K562 (cell line): ENCODE results near the gene LRRC74B. TPM values are rescaled to one million over a fixed set of nuclear protein-coding genes. Genes with fewer than 3 reads are reported as not detected.

Experiments used
- ADNP ChIP-seq: fragments of 200-800 bp; sonication (Bioruptor generic); IDR thresholded peaks from 2 replicates; pipeline ENCODE4 v1.6.1; 2016; ENCODE audit warnings: missing genetic modification characterization, missing compliant biosample characterization
- EP400 ChIP-seq: fragments of 450-650 bp; IDR thresholded peaks from 2 replicates; pipeline ENCODE4 v1.6.1; 2017; ENCODE audit warnings: antibody characterized with exemption, mild to moderate bottlenecking, moderate library complexity
- HMG20B ChIP-seq: fragments of 250-450 bp; sonication (Bioruptor Pico); IDR thresholded peaks from 2 replicates; pipeline ENCODE4 v1.5.0; 2021; ENCODE audit warnings: mild to moderate bottlenecking
- IRF2 ChIP-seq: sonication (generic); formaldehyde crosslinking; IDR thresholded peaks from 2 replicates; pipeline ENCODE4 v1.8.1; 2022; ENCODE audit warnings: mild to moderate bottlenecking, missing genetic modification reagents
- MED1 ChIP-seq: sonication (generic); formaldehyde crosslinking; IDR thresholded peaks from 2 replicates; pipeline ENCODE4 v1.8.1; 2023; ENCODE audit warnings: missing genetic modification reagents, borderline replicate concordance
- POLR2H ChIP-seq: IDR thresholded peaks from 2 replicates; pipeline ENCODE4 v1.6.1; 2016; ENCODE audit warnings: missing genetic modification characterization, low read depth, mild to moderate bottlenecking, control low read depth, missing compliant biosample characterization, moderate library complexity
- POLR3G ChIP-seq: IDR thresholded peaks from 2 replicates; pipeline ENCODE4 v1.6.1; 2011; ENCODE audit not compliant: insufficient read length, insufficient replicate concordance; ENCODE audit errors: extremely low read depth
- PTRF ChIP-seq: fragments of 450-650 bp; IDR thresholded peaks from 2 replicates; pipeline ENCODE4 v1.6.1; 2016; ENCODE audit warnings: mild to moderate bottlenecking, missing genetic modification characterization, missing compliant biosample characterization
- RB1 ChIP-seq: fragments of 450-650 bp; IDR thresholded peaks from 2 replicates; pipeline ENCODE4 v1.6.1; 2017; ENCODE audit warnings: low read depth, mild to moderate bottlenecking
- SETDB1 ChIP-seq: IDR thresholded peaks from one replicate; pipeline ENCODE4 v1.6.1; 2012; ENCODE audit warnings: low read length, control low read depth, inconsistent platforms
- SMARCA4 ChIP-seq: fragments of 450-650 bp; IDR thresholded peaks from 2 replicates; pipeline ENCODE4 v1.6.1; 2016
- SPI1 ChIP-seq: IDR thresholded peaks from 2 replicates; pipeline ENCODE4 v1.6.1; 2011; ENCODE audit warnings: low read depth, low read length, control low read depth, borderline replicate concordance
- SRSF9 ChIP-seq: fragments of 200-400 bp; formaldehyde crosslinking; IDR thresholded peaks from 2 replicates; pipeline ENCODE4 v1.6.1; 2017; ENCODE audit warnings: low read depth, low read length, borderline replicate concordance
- TEAD1 ChIP-seq, 2 experiments: fragments of 450-650 bp in 1 of 2; sonication (generic) in 1 of 2; formaldehyde crosslinking; IDR thresholded peaks; 2 replicates each; pipeline versions ENCODE4 v1.4.0 to v1.8.0; 2020 to 2022; ENCODE audit warnings: mild to moderate bottlenecking in 2 of 2, missing genetic modification reagents in 1 of 2
- TEAD4 ChIP-seq, 2 experiments: sonication (generic) in 1 of 2; formaldehyde crosslinking in 1 of 2; IDR thresholded peaks; 2 replicates each; pipeline versions ENCODE4 v1.6.1 to v1.8.0; 2012 to 2022; ENCODE audit warnings: borderline replicate concordance in 1 of 2, inconsistent platforms in 1 of 2, low read length in 1 of 2, mild to moderate bottlenecking in 1 of 2, missing genetic modification reagents in 1 of 2
- ZNF717 ChIP-seq: fragments of 250-450 bp; sonication (Bioruptor Pico); IDR thresholded peaks from 2 replicates; pipeline ENCODE4 v1.5.0; 2021
- polyA plus RNA-seq, 8 experiments: library from polyadenylated mRNA; depleted of rRNA in 4 of 8; stranded (reverse) in 5 of 8; unstranded in 3 of 8; fragments of >200 nt; fragmentation: Nextera tagmentation in 2 of 8; fragmentation: Illumina TruSeq in 1 of 8; extraction: Ambion mirVana in 2 of 8; extraction: Trizol in 1 of 8; gene quantifications; 2 replicates each; pipeline versions ENCODE4 v1.2.1 to v1.2.3, GENCODE V29; 2011 to 2014; ENCODE audit warnings: inconsistent platforms in 1 of 8, missing spikeins in 1 of 8
- total RNA-seq, 7 experiments: library from RNA; depleted of rRNA in 6 of 7; stranded (reverse); fragments of >200 nt in 6 of 7; fragmentation: Illumina TruSeq in 2 of 7; extraction: Trizol in 2 of 7; gene quantifications; 2 replicates each; pipeline versions ENCODE4 v1.2.1 to v1.2.3, GENCODE V29; 2011 to 2021; ENCODE audit warnings: low replicate concordance in 1 of 7
- TF ChIP-seq, protein P1 (sequence below): fragments of 450-650 bp; IDR thresholded peaks from 2 replicates; pipeline ENCODE4 v1.6.1; 2014; ENCODE audit warnings: low read depth, mild to moderate bottlenecking, moderate library complexity, borderline replicate concordance
- TF ChIP-seq, protein P2 (sequence below): fragments of 450-650 bp; formaldehyde crosslinking; IDR thresholded peaks from 2 replicates; pipeline ENCODE4 v1.4.0; 2020; ENCODE audit warnings: mild to moderate bottlenecking
- TF ChIP-seq, protein P3 (sequence below): IDR thresholded peaks from 2 replicates; pipeline ENCODE4 v1.6.1; 2016; ENCODE audit warnings: missing genetic modification characterization, missing compliant biosample characterization
- TF ChIP-seq, protein P4 (sequence below): fragments of 250-450 bp; sonication (Bioruptor Pico); IDR thresholded peaks from 2 replicates; pipeline ENCODE4 v1.9.0; 2021; ENCODE audit warnings: mild to moderate bottlenecking
- TF ChIP-seq, protein P5 (sequence below): fragments of 250-450 bp; sonication (Bioruptor Pico); IDR thresholded peaks from 2 replicates; pipeline ENCODE4 v1.8.0; 2022; ENCODE audit warnings: moderate library complexity, mild to moderate bottlenecking, inconsistent platforms
- TF ChIP-seq, protein P6 (sequence below): fragments of 450-650 bp; conservative IDR thresholded peaks from 2 replicates; pipeline ENCODE4 v1.6.1; 2016; ENCODE audit warnings: missing genetic modification characterization, low read depth, mild to moderate bottlenecking, missing compliant biosample characterization, moderate library complexity

The LRRC74B gene
- total and polyA plus RNA-seq, 9 of the 15 experiments (the other 6 are each of a cell fraction or from before 2014, with no cell fraction given) = not detected

DNA sequence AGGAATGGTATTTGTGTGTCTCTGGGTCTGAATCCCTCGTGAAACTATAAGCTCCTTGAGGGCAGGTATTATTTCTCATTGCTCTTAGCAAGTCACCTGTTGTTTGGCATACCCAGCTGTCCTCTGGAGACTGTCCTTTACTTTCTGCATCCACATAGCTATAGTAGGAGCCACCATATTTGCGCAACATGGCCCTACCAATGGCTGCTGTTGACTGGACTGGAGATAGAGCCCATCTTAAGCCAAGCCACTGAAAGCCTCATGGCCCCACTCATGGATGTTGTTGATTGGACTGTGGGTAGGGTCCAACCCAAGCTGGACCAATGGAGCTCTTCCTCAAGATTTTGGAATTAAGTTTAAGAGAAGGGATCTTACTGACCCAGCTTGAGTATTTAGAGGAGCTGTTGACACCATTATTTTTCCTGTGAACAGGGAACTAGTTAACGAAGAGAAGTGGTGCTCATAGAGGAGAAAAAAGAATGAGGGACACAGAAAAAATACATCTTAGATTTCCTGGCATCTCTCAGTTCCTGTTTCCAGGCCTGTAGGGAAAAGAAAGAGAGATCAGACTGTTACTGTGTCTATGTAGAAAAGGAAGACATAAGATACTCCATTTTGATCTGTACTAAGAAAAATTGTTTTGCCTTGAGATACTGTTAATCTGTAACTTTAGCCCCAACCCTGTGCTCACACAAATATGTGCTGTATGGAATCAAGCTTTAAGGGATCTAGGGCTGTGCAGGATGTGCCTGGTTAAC is 47.2 kb downstream of the LRRC74B start (continued):
- TF ChIP-seq, protein P1, sequence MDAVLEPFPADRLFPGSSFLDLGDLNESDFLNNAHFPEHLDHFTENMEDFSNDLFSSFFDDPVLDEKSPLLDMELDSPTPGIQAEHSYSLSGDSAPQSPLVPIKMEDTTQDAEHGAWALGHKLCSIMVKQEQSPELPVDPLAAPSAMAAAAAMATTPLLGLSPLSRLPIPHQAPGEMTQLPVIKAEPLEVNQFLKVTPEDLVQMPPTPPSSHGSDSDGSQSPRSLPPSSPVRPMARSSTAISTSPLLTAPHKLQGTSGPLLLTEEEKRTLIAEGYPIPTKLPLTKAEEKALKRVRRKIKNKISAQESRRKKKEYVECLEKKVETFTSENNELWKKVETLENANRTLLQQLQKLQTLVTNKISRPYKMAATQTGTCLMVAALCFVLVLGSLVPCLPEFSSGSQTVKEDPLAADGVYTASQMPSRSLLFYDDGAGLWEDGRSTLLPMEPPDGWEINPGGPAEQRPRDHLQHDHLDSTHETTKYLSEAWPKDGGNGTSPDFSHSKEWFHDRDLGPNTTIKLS = no peak
- TF ChIP-seq, protein P2, sequence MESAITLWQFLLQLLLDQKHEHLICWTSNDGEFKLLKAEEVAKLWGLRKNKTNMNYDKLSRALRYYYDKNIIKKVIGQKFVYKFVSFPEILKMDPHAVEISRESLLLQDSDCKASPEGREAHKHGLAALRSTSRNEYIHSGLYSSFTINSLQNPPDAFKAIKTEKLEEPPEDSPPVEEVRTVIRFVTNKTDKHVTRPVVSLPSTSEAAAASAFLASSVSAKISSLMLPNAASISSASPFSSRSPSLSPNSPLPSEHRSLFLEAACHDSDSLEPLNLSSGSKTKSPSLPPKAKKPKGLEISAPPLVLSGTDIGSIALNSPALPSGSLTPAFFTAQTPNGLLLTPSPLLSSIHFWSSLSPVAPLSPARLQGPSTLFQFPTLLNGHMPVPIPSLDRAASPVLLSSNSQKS (CRISPR knock-in tag) = no peak
- TF ChIP-seq, protein P3, sequence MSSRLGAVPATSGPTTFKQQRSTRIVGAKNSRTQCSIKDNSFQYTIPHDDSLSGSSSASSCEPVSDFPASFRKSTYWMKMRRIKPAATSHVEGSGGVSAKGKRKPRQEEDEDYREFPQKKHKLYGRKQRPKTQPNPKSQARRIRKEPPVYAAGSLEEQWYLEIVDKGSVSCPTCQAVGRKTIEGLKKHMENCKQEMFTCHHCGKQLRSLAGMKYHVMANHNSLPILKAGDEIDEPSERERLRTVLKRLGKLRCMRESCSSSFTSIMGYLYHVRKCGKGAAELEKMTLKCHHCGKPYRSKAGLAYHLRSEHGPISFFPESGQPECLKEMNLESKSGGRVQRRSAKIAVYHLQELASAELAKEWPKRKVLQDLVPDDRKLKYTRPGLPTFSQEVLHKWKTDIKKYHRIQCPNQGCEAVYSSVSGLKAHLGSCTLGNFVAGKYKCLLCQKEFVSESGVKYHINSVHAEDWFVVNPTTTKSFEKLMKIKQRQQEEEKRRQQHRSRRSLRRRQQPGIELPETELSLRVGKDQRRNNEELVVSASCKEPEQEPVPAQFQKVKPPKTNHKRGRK = no peak
- TF ChIP-seq SMARCA4 (no peak), POLR2H (no peak), SRSF9 (no peak), TEAD4 (IDR thresholded peaks at IDR 0.05; ENCODE audit: low read length) (no peak), TEAD4 (CRISPR knock-in tag; IDR thresholded peaks at IDR 0.05; ENCODE audit: borderline replicate concordance) (no peak), MED1 (0 out of 2 replicates have a peak, but pooled peaks have one; percentile 19), ZNF717 (no peak), RB1 (no peak), SPI1 (no peak), HMG20B (CRISPR knock-in tag) (no peak), TEAD1 (CRISPR knock-in tag; IDR thresholded peaks at IDR 0.05) (peak in 1 of 2 experiments; percentile 18; a peak in 1 of 4 replicates), SETDB1 (no peak), IRF2 (CRISPR knock-in tag) (no peak), ADNP (tag) (no peak), POLR3G (no peak), EP400 (no peak), PTRF (tag) (no peak)
- TF ChIP-seq, protein P4, sequence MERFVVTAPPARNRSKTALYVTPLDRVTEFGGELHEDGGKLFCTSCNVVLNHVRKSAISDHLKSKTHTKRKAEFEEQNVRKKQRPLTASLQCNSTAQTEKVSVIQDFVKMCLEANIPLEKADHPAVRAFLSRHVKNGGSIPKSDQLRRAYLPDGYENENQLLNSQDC (CRISPR knock-in tag) = peak; percentile 34; the same call in 1 of the 2 replicates
- TF ChIP-seq, protein P5, sequence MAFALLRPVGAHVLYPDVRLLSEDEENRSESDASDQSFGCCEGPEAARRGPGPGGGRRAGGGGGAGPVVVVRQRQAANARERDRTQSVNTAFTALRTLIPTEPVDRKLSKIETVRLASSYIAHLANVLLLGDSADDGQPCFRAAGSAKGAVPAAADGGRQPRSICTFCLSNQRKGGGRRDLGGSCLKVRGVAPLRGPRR (CRISPR knock-in tag) = no peak
- TF ChIP-seq, protein P6, sequence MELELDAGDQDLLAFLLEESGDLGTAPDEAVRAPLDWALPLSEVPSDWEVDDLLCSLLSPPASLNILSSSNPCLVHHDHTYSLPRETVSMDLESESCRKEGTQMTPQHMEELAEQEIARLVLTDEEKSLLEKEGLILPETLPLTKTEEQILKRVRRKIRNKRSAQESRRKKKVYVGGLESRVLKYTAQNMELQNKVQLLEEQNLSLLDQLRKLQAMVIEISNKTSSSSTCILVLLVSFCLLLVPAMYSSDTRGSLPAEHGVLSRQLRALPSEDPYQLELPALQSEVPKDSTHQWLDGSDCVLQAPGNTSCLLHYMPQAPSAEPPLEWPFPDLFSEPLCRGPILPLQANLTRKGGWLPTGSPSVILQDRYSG (tag) = peak; percentile 24; the same call in 1 of the 2 replicates
